ENCODE data around the gene KIAA1217. TPM values are rescaled to one million over a fixed set of nuclear protein-coding genes. Genes with fewer than 3 reads are reported as not detected.

KIAA1217 gene
- total RNA-seq, 1 experiment from 2014 or later = 18.6 TPM

- no peak overlapping the region for H3K4ac ChIP-seq (ENCODE audit: low read depth, low read length)
- DNase-seq = no peak
- no CpG with 5 or more reads among the region's 9 CpGs for whole genome bisulfite sequencing (ENCODE audit: extremely low coverage, insufficient read length, low lambda C conversion rate)
- H3K23me2 ChIP-seq (ENCODE audit: insufficient read length, low read depth, low read length, poor library complexity, severe bottlenecking) = no peaks in the 10 kb centered on the region
- H4K5ac ChIP-seq (ENCODE audit: insufficient read length, low read depth, low read length) = no peak overlapping the region
- no peak overlapping the region for H2BK12ac ChIP-seq (ENCODE audit: insufficient read length, low read depth, low read length)
- H3K4me2 ChIP-seq (ENCODE audit: insufficient read depth, insufficient read length, low read length) = no peak overlapping the region
- no peak overlapping the region for H2BK120ac ChIP-seq (ENCODE audit: low read depth, low read length, poor library complexity, severe bottlenecking)
- H2AFZ ChIP-seq (ENCODE audit: low read length) = no peak overlapping the region
- no peak overlapping the region for H4K8ac ChIP-seq (replicated peaks; ENCODE audit: insufficient read length, low read depth, low read length)
- Mint-ChIP-seq H3K9me3 (no peaks in the 10 kb centered on the region), H3K4me1 (peaks cover 21 to 37% of the 10 kb centered on the region in 2 experiments), H3K27me3 (ENCODE audit: low read depth) (no peaks in the 10 kb centered on the region), H3K4me3 (no peak overlapping the region), H3K36me3 (ENCODE audit: insufficient read depth in 1 of 3, low read depth in 3 of 3) (peaks cover 0 to 4% (median 0%) of the 10 kb centered on the region in 3 experiments; a peak in 5 of 7 replicates), H3K27ac (peak overlapping the region in 1 of 3 experiments; percentile 56; a peak in 1 of 7 replicates)
- no peak for TF ChIP-seq CTCF (conservative IDR thresholded peaks at IDR 0.05)
- H3K9me3 ChIP-seq (ENCODE audit: control insufficient read depth, low read depth, low read length) = no peaks in the 10 kb centered on the region
- H3K56ac ChIP-seq (ENCODE audit: insufficient read length, low read depth, low read length) = no peak overlapping the region
- no peak overlapping the region for H3K27ac ChIP-seq (ENCODE audit: insufficient read length, low read depth, low read length)
- H3K18ac ChIP-seq (ENCODE audit: insufficient read length, low read depth, low read length) = no peak overlapping the region
- peaks cover 3% of the 10 kb centered on the region; the same call in 1 of the 2 replicates for H3K4me1 ChIP-seq (ENCODE audit: insufficient read depth, low read length)
- H2AK5ac ChIP-seq (ENCODE audit: insufficient read length, low read length) = no peak overlapping the region
- H3K9ac ChIP-seq (ENCODE audit: extremely low read depth, insufficient read length, low read length) = no peak overlapping the region
- no peaks in the 10 kb centered on the region for H3K79me1 ChIP-seq (ENCODE audit: insufficient read depth, low read depth, low read length, poor library complexity, severe bottlenecking)
- no peak overlapping the region for H3T11ph ChIP-seq (ENCODE audit: low read length)
- H2BK5ac ChIP-seq (ENCODE audit: insufficient read length, low read length) = no peak overlapping the region
- no peak overlapping the region for H4K91ac ChIP-seq (ENCODE audit: insufficient read length, low read depth, low read length)
- H4K20me1 ChIP-seq (ENCODE audit: control insufficient read depth, insufficient read depth, insufficient read length) = no peaks in the 10 kb centered on the region
- no peaks in the 10 kb centered on the region for H3K79me2 ChIP-seq (ENCODE audit: insufficient read depth, low read length)
- H3K27me3 ChIP-seq (ENCODE audit: insufficient read depth, low read length) = no peaks in the 10 kb centered on the region
- H3K14ac ChIP-seq (ENCODE audit: insufficient read depth, low read length) = no peak overlapping the region
- H3K23ac ChIP-seq (ENCODE audit: insufficient read length, low read depth, low read length) = no peak overlapping the region
- H2BK20ac ChIP-seq (ENCODE audit: low read depth, low read length, poor library complexity, severe bottlenecking) = no peak overlapping the region
- no peak overlapping the region for H2BK15ac ChIP-seq (ENCODE audit: low read depth, low read length)
Observed at GRCh38 chr10:24381235-24382010, 172.5 kb downstream of the KIAA1217 start.

Measured in H9 (cell line).